Astrocyte (in vitro differentiated cells and primary cell): ENCODE measurements around the gene SCGB1C2. TPM values are rescaled to one million over a fixed set of nuclear protein-coding genes. Genes with fewer than 3 reads are reported as not detected.
"Not testable (repeated sequence)": the region's sequence is repeated elsewhere in the genome, so short reads cannot be mapped to it uniquely, and the experiment has no call there.

Experiments
- DNase-seq: peaks from one replicate; pipeline ENCODE4 v3.0.0-alpha.2; 2010; ENCODE audit warnings: low read depth
- FAIRE-seq: peaks from 2 replicates; lab custom pipeline; 2011; peaks lifted over from hg19 to GRCh38; lab: Jason Lieb, UNC
- H2AFZ ChIP-seq: 2 replicates; pipeline ENCODE4 v1.6.0; 2012; ENCODE audit warnings: low read depth, low read length, inconsistent platforms
- H3K27ac ChIP-seq: 2 replicates; pipeline ENCODE4 v1.5.1; 2011; ENCODE audit warnings: low read depth, low read length, inconsistent platforms
- H3K27me3 ChIP-seq: 2 replicates; pipeline ENCODE4 v1.6.0; 2011; ENCODE audit warnings: low read length, inconsistent platforms; ENCODE audit not compliant: insufficient read depth
- H3K36me3 ChIP-seq: 2 replicates; pipeline ENCODE4 v1.5.1; 2011; ENCODE audit warnings: low read length, inconsistent platforms; ENCODE audit not compliant: insufficient read depth
- H3K4me1 ChIP-seq: 2 replicates; pipeline ENCODE4 v1.5.1; 2011; ENCODE audit warnings: low read length, inconsistent platforms; ENCODE audit not compliant: insufficient read depth
- H3K4me2 ChIP-seq: 2 replicates; pipeline ENCODE4 v1.6.0; 2012; ENCODE audit warnings: low read length, inconsistent platforms
- H3K4me3 ChIP-seq: 2 replicates; pipeline ENCODE4 v1.5.1; 2011; ENCODE audit warnings: low read depth, mild to moderate bottlenecking, low read length, inconsistent platforms; ENCODE audit not compliant: insufficient read depth
- H3K79me2 ChIP-seq: 2 replicates; pipeline ENCODE4 v1.6.0; 2012; ENCODE audit warnings: mild to moderate bottlenecking, low read length, inconsistent platforms; ENCODE audit not compliant: insufficient read depth
- H3K9ac ChIP-seq: 2 replicates; pipeline ENCODE4 v1.6.0; 2012; ENCODE audit warnings: mild to moderate bottlenecking, low read length, inconsistent platforms
- H3K9me3 ChIP-seq: 2 replicates; pipeline ENCODE4 v1.5.1; 2012; ENCODE audit warnings: low read depth, mild to moderate bottlenecking, low read length, inconsistent platforms; ENCODE audit not compliant: insufficient read depth
- H4K20me1 ChIP-seq: 2 replicates; pipeline ENCODE4 v1.6.0; 2012; ENCODE audit warnings: low read length, inconsistent platforms; ENCODE audit not compliant: insufficient read depth
- H3K27ac Mint-ChIP-seq: one replicate; pipeline ENCODE4 v1.8.0; 2021; ENCODE audit warnings: mild to moderate bottlenecking, mixed read lengths; ENCODE audit not compliant: unreplicated experiment
- H3K27me3 Mint-ChIP-seq: one replicate; pipeline ENCODE4 v1.8.0; 2021; ENCODE audit warnings: low read depth, mixed read lengths; ENCODE audit not compliant: unreplicated experiment
- H3K36me3 Mint-ChIP-seq: one replicate; pipeline ENCODE4 v1.8.0; 2021; ENCODE audit warnings: low read depth, mixed read lengths; ENCODE audit not compliant: unreplicated experiment
- H3K4me1 Mint-ChIP-seq: one replicate; pipeline ENCODE4 v1.8.0; 2021; ENCODE audit warnings: low read depth, mixed read lengths; ENCODE audit not compliant: unreplicated experiment
- H3K4me3 Mint-ChIP-seq: one replicate; pipeline ENCODE4 v1.8.0; 2021; ENCODE audit warnings: mild to moderate bottlenecking, moderate library complexity, mixed read lengths; ENCODE audit not compliant: unreplicated experiment
- H3K9me3 Mint-ChIP-seq: one replicate; pipeline ENCODE4 v1.8.0; 2021; ENCODE audit warnings: mild to moderate bottlenecking, mixed read lengths; ENCODE audit not compliant: unreplicated experiment
- total RNA-seq: library from RNA; stranded (reverse); gene quantifications from 2 replicates; pipeline ENCODE4 v1.2.1, GENCODE V29; 2021

SCGB1C2 gene
- total RNA-seq, 1 donor from 2014 or later, result not detected

GRCh38 chr17:135022-135421, 2.3 kb upstream of the SCGB1C2 start:
- H3K27ac ChIP-seq, DNase-seq, H3K9ac ChIP-seq, H4K20me1 ChIP-seq, H3K4me3 ChIP-seq, H3K4me3 Mint-ChIP-seq, H3K4me1 Mint-ChIP-seq, H3K27me3 ChIP-seq, H3K36me3 ChIP-seq, H3K27me3 Mint-ChIP-seq, H3K4me1 ChIP-seq, FAIRE-seq, H3K9me3 Mint-ChIP-seq, H3K4me2 ChIP-seq, H3K27ac Mint-ChIP-seq, H3K79me2 ChIP-seq, H3K9me3 ChIP-seq, H3K36me3 Mint-ChIP-seq, H2AFZ ChIP-seq: not testable (repeated sequence)

- H3K4me1 ChIP-seq, H3K4me3 Mint-ChIP-seq, H4K20me1 ChIP-seq, H3K79me2 ChIP-seq, H3K4me2 ChIP-seq, H3K9me3 Mint-ChIP-seq, H3K27me3 ChIP-seq, H3K36me3 Mint-ChIP-seq, H3K4me1 Mint-ChIP-seq, DNase-seq, H3K27me3 Mint-ChIP-seq, FAIRE-seq, H3K4me3 ChIP-seq, H3K36me3 ChIP-seq, H3K9ac ChIP-seq, H3K27ac ChIP-seq, H2AFZ ChIP-seq, H3K9me3 ChIP-seq, H3K27ac Mint-ChIP-seq: not testable (repeated sequence)
Measured at GRCh38 chr17:135895-136294, 1.5 kb upstream of the SCGB1C2 start.

GRCh38 chr17:136531-136930, 838 bp upstream of the SCGB1C2 start:
- not testable (repeated sequence) for DNase-seq, H3K4me2 ChIP-seq, H3K27ac ChIP-seq, H3K4me3 Mint-ChIP-seq, H3K36me3 Mint-ChIP-seq, H3K9me3 Mint-ChIP-seq, H3K27me3 ChIP-seq, H4K20me1 ChIP-seq, H3K36me3 ChIP-seq, H3K27ac Mint-ChIP-seq, H3K9ac ChIP-seq, H2AFZ ChIP-seq, FAIRE-seq, H3K27me3 Mint-ChIP-seq, H3K4me1 ChIP-seq, H3K4me1 Mint-ChIP-seq, H3K9me3 ChIP-seq, H3K4me3 ChIP-seq, H3K79me2 ChIP-seq

- FAIRE-seq, H3K9me3 ChIP-seq, H3K4me1 ChIP-seq, H3K27me3 ChIP-seq, H3K27ac ChIP-seq, H3K79me2 ChIP-seq, H3K9me3 Mint-ChIP-seq, DNase-seq, H3K36me3 Mint-ChIP-seq, H4K20me1 ChIP-seq, H3K9ac ChIP-seq, H3K27me3 Mint-ChIP-seq, H3K36me3 ChIP-seq, H3K4me2 ChIP-seq, H3K4me1 Mint-ChIP-seq, H3K4me3 Mint-ChIP-seq, H3K4me3 ChIP-seq, H3K27ac Mint-ChIP-seq, H2AFZ ChIP-seq: not testable (repeated sequence)
Measured at GRCh38 chr17:139401-140205, 2.2 kb downstream of the SCGB1C2 start.
